Measurements from ENCODE around the gene BDKRB2.
A peak's percentile ranks its signal among the peaks of the same experiment; 100 is the strongest.

Gene BDKRB2

DNA sequence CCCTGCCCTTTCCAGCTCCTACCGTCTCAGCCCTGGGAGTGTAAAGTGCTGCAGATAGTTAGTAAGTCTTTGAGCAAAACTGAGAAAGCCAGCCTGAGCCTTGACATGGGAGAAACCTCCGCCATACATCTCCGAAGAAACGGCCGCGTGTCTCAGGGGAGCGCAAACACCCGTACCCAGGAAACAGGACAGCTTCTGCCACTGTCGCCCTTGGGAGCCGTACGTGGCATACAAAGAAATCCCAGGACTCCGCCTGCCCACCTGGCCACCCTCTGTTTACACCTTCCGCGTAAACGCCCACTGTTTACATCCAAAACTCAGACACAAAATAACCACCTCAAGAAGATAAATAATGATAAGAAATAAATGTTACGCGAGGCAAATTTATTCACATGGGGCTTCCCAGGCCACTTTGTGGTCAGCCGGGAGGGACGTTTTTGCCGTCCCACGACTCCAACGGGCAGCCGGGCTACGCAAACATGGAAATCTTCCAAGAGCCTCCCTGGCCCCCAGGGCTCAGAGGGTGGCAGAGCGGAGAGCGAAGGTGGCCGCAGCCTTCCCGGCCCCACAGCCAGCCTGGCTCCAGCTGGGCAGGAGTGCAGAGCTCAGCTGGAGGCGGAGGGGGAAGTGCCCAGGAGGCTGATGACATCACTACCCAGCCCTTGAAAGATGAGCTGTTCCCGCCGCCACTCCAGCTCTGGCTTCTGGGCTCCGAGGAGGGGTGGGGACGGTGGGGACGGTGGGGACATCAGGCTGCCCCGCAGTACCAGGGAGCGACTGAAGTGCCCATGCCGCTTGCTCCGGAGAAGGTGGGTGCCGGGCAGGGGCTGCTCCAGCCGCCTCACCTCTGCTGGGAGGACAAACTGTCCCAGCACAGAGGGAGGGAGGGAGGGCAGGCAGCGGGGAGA is at the start of gene BDKRB2:
TSS of gene BDKRB2 (plus strand) at position 689 of the 908 bp plus-strand sequence. CDS start 32,269 bp downstream, outside the sequence.
- peak; percentile 95 for DNase-seq

DNA sequence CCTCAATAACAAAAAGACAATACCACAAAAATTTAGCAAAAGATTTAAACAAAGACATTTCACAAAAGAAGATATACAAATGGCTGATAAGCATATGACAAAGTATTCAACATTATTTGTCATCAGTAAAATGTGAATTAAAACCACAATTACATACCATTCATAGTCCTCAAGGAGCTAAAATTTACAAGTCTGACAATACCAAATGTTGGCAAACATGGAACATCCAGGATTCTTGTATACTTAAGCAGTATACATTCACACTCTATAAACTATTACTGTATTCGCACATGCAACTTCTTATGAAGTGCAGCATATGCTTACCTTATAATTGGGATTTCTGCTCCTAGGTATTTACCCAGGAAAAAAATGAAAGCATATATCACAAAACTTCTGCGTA is 49.7 kb upstream of the BDKRB2 start:
- no peak for DNase-seq

DNA sequence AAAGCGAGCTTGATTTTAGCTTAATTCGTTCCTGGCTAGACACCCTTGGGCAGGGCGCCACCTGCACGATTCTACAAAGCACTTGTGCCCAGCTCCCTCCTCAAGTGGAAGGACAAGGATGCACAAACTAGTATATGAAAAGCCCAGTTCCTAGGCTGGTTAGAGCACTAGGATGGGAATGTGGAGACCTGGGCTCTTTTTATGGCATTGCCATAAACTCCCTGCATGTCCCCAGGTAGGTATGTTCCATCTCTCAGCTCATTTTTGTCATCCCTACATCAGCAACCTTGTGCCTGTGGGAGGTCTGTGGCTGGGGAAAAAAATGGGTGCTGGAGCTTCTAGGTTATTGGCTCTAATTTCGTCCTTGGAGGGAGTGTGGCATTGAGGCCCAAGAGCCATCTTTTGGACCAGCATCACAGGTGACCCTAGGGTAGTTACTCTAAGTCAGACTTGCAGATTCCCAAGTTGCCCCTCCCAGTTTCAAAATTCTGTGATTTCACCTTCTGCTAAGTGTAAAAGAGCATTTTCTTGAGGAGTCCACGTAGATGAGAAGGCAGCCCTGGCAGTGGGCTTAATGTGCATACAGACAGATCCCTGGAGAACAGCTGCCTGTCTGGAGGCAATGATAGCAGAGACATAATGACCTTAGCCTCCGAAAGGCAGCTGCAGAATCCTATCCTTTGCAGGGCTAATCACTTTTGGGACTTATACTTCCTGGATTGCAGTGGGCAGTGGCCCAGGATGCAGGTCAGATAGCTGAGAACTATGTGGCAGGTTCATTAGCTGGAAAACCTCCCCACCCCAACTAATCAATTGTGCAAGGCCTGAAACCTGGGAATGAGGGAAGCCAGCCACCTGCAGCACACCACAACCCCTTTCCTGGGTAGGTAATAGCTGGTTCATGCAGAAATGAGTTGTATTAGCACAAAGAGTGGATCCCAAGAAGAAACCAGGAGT is 47.6 kb upstream of the BDKRB2 start:
- DNase-seq = no peak

DNA sequence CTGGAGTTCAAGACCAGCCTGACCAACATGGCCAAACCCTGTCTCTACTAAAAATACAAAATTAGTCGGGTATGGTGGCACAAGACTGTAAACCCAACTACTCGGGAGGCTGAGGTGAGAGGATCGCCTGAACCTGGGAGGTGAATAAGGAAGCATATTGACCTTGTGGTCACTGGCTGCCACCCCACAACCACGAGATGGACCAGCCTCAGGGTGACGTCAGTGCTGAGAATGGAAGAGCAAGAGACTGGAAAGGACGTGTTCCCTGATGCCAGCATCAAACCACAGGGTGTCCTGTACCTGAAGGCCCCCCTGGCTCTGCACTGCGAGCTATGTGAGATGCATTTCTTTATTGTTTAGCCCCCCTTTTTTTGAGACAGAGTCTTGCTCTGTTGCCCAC is 45.9 kb upstream of the BDKRB2 start:
- no peak for DNase-seq

DNA sequence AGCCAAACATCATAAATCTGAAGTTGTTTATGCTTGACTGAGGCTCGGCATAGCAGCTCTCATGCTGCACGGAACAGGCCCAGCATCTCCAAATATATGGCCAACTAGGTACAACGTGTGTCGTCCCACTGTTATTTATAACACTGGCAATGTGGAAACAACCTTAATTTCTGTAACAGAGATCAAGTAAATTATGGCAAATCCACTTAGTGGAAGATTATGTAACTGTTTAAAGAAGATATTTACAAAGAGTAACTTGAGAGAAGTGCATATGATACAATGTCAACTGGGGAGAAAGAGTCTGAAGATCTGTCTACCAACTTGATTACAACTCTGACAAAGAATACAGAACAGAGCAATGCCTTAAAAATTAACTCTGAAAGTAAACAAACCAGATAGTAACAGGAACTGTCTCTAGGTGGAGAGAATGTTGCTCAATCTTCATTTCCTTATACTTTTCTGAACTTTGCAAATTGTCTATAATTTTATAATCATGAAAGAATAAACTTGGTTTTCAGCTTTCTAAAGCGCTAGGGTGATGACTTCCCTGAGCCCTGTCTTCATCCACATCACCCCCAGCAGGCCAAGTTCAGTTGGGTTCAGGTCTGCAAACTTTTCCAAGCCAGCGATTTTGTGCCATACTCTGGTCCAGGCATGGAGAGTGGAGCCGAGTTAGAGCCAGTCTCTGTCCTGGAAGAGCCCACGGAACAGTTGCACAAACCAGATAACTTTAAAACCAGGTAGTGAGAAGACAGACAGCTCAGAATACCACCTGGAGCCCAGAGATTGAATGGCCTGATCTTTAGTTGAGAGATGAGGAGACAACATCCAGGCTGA is 44.3 kb upstream of the BDKRB2 start:
- DNase-seq = no peak

DNA sequence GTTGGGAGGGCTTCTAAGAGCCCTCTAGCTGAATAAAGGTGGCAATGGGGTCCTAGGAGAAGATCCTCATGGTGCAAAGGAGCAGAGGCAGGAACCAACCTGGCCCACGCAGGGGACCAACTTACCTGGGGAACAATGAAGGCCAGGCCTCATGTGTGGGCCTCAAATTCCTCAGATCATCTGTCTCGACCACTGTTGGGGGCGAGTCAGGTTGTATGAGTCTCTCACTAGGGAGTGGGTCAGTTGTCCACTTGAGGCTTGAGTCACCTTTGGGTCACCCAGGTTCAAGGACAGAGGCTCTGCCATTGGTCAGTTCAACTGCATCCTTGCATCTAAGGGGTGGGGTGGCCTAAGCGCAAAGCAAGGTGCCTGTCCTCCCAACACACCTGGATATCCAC is 43.7 kb upstream of the BDKRB2 start:
- no peak for DNase-seq

DNA sequence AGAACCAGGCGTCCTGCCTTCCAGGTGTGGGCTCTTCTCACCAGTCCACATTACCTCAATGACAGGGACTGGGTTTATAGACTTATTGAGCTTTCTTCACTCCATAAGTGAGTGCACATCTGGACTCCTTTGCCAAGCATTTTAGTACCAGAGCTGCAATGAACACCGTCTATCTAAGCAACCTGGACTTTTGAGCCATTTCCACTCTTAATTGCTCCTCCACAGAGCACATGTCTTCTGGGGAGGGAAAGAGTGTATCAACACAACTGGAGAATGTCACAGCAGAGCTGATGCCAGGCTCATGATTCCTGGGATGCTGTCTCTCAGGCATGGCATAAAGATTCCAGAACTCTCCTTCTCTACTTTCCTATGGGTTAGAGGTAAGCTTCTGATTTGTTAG is 43.0 kb upstream of the BDKRB2 start:
- no peak for DNase-seq

DNA sequence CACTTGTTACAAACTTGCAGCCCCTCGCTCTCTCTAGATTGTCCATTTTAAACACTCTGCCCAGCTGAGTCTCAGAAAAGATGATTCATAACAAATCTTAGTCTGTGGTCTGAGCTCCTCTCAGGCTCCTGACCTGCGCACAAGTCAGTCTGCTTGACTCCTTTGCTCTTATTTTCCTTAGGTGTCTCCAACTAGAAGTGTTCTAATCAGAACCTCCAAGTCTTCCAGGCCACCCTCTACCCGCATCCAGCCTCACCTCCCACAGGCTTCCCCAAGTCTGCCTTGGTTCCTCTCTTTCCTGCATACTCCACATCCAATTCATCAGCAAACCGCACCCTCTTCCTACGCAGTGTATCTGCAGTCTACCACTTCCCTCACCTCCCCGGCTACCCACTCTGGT is 42.4 kb upstream of the BDKRB2 start:
- DNase-seq = no peak

DNA sequence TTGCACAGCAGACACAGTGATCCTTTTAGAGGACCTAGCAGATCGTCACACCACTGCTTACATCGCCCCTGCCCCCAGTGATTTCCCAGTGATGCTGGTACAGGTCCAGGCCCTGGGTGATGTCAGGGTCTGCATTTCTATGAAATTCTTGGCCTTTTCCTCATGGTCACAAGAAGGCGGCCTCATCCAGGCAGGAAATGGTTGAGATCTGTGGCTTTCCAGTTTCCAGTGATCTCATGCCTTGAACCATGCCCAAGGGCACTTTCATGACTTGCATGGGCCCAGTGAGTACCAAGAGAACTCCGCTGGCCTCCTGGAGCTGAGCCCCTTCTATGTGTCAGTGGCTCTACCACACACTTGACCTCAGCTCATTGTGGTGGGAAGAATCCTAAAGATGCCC is 41.9 kb upstream of the BDKRB2 start:
- DNase-seq = no peak

DNA sequence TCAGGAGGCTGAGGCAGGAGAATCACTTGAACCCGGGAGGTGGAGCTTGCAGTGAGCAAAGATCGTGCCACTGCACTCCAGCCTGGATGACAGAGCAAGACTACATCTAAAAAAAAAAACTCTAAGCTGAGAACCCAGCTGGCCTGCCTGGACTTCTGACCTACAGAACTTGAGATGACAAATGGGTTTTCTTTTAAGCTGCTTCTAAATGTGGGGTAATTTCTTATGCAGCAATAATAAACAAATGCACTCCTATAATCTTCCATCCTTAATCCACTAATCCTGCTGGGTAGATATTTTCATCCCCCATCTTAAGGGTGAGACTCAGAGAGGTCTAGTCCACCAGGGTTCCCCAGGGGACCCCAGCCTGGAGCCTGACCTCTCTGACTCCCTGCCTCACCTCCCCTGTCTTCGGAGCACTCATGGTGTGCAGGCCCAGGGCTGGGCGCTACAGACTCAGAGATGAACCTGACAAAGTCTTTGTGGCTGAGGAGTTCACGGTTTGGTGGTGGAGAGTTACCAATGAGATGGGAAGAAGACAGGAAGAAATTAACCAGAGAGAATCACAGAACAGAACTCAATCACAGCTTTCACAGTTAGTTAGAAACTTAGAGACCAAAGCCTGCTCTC is 39.7 kb upstream of the BDKRB2 start:
- no peak for DNase-seq

DNA sequence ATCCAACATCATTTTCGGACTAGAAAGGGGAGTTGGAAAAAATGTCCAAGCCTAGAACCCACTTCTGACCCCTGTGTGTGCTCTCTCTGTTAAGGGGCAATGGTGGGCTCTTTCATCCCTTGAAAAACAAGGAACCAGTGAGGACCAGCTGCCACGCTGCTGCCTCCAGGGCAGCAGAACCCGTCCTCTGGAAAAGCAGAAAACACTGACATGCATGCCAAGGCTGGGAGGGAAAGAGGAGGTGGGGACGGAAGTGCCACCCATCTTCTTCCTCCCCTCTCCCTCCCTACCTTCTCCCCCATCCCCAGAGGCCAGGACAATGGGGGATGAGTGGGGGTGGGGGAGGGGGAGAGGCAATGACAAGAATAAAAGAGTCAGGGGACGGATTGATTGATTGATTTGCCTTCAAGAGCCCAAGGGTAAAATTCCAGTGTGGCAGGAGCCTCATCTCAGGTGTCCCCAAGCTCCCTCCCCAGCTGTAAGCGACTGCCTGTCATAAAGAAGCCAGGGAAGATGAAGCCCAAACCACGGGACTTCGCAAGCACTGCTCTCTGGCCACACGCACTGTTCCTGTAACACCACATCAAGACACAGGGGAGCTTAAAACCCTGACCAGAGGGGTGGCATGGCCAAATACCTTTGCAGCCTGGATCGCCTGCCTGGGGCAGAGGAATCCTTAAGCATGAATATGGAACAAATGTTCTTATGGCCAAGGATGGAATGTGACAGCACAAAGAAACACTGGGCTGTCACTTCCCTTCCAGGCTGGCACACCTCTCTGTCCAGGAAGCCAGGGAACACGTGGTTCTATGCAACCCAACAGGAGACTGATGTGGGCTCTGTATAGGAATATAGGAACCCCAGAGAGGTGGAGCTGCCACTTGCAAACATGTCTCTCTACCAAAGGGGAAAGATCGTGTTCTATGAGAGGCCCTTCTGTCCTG is 38.9 kb upstream of the BDKRB2 start:
- DNase-seq = no peak

DNA sequence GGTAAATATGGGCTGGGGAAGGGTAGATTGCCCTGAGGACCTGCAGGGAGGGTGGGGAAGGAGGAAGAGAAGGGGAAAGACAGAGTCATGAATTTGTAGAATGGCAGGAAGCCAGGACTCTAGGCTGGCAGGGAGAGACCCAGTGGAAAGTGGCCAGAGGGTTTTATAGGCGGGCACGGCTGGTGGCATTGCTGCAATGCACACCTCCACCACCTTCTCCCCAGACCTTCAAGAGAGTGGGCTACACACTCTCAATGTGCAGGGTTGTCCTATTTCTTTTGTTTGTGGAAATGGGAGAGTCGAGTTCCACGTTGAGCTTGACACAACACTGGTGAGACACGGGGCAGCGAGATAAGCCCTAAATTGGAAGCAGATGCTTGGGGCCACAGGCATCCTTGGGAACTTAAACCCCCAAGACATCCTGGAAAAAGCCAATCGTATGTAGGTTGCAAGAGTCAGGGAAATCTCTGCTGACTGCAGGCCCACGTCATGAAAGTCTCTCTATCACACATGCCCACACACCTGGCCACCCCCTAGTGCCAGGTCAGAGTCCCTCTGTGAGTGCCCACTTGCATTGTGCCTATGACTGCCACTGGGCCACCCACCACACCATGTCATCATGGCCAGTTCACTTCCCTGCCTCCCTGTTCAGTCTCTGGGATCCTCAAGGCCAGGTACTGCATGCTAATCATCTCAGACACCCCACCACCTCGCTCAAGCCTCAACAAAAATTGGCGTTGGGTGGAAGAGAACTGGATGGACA is 38.0 kb upstream of the BDKRB2 start:
- DNase-seq = no peak

DNA sequence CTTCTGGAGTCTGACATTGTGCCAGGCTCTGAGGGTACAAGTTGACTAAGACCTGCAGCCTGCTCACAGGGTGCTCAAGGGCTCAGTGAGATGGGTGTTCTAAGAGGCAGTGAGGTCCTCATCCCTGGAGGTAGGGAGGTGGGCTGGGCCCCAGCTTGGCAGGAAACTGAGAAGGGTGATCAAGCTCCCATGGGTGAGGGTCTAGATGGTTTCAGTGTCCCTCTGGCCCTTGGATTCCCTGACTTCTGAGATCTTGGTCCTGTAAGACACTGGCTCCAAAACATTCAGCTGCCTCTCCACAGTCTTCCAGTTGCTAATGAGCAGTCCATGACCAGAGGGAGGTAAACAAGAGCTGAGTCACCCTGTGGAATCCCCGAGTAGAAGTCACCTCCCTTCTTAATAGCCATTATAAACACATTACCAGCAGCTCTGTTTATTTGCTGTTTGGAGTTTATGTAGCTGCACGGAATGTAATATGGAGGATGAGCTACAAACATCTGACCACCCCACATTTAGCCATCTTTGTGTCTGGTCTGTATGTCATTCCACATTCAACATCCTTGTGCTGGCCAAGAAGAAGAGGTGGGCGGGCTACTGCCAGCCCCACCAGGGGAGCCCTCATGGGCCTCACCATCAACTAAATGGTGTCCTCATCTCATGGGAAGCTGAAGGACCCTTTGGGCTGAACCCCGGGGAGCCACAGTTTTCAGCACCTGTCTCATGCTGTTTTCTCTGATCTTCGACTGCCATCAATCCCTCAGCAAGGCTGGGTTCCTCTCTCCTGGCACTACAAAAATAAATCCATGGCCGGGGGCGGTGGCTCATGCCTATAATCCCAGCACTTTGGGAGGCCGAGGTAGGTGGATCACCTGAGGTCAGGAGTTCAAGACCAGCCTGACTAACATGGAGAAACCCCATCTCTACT is 37.2 kb upstream of the BDKRB2 start:
- DNase-seq = no peak

DNA sequence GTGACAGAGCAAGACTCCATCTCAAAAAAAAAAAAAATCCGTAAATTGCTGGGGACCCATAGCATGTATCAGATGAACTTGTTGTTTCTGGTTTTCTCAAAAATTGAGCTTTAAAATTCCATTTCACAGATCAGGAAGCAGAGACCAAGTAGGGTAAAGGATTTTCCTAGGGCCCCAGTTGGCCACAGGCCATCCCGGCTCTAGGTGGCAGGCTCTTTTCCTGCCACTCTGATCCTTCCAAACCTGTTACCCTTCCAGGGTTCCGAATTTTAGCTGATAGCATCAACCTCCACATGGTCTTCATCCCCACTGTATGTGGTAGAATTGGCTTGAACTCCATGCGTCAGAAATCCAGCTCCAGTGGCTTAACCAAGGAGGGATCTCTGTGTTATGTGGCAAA is 36.1 kb upstream of the BDKRB2 start:
- DNase-seq = no peak

DNA sequence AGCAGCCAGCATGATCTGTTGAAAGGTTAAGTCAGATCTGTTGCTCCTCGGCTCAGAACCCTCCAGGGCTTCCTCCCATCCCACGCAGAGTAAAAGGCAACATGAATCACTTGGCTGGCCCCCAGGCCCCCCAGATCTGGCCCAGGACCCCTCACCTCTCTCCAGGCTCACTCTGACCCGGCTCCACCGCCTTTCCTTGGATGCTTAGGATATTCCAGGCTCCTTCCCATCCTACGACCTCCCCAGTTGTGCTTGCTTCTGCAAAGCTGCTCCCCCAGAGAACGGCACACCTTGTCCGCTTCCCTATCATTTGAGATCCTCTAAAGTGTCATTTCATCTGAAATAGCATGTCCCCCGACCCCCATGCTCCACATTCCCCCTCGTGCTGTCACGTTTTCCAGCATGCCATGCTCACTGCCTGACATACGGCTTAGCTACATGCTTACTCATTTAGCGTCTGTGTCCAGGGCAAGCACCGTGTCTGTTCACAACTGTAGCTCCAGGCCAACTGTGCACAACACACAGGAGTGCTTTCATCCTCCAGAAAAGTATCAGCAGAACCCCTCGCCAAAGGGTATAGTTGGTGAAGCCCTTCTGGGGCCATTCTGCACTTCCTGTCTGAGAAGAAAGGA is 33.6 kb upstream of the BDKRB2 start:
- no peak for DNase-seq

DNA sequence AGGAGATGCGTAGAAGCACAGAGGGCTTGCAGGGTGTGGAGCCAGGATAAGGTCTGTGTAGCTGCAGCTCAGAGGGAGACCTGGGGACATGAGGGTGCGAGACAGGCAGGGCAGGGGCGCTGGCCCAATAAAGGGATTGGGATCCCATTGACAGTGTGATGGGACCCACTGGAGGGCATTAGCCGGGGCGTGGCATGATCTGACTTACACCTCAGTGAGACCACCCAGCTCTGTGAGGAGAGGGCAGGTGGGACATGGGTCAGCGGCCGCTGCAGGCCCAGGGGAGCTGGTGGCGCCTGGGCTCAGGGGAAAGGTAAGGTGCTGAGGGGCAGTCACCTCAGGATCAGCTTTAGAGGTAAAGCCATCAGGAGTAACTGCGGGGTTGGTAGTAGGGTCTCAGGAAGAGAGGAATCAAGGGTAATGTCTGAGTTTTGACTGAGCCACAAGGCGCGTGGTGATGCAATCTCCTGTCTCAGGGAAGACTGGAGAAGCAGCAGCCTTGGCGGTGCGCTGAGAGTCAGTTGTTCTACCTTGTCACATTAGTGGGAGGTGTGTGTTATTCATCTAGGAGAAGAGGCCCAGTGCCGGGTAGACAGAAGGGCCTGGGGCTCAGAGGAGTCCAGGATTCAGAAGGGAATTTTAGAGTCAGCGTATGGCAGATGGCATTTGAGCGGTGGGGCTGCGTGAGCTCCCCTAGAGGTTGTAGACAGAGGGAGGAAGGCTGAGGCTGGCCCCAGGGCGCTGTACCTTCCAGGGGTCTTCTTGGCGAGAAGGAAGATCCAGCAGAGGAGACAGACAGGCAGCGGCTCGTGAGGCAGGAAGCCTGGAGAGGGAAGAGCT is 30.8 kb upstream of the BDKRB2 start:
- DNase-seq = no peak

DNA sequence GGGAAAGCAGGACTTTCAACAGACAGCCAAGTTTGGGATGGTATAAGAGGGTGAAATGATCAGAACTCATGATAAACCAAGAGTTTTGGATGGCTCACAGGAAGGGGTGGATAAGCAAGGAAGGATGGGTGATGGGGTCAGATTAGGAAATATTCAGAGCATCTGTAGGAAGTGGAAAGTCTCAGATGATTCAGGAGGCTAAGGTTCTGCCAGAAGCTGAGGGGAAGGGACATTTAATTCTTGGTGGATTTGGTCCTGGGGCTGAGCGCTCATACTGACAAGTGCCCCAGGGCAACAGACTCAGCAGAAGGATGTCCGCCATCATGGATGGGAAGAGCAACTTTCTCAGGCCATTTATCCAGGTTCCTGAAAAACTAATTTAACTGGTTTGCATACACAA is 28.4 kb upstream of the BDKRB2 start:
- DNase-seq = no peak

DNA sequence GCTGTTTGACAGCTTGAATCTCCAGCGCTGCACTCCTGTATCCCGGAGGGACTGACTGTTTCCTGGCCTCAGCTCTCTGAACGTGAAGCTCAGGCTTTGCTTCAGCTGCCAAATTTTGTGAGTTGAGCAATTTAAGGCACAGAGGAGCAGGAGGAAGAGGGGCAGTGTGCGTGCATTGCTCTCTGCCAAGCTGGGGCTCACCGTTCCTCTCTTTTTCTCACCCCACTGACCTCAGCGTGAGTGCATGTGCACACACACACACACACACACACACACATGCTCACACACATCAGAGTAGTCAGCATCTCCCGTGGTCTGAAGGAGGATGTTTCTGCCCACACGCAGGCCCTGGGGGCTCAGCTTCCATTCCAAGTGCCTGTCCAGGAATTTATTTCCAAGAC is 27.8 kb upstream of the BDKRB2 start:
- DNase-seq = no peak
